Measurements from ENCODE around the gene LDLRAP1.

DNA sequence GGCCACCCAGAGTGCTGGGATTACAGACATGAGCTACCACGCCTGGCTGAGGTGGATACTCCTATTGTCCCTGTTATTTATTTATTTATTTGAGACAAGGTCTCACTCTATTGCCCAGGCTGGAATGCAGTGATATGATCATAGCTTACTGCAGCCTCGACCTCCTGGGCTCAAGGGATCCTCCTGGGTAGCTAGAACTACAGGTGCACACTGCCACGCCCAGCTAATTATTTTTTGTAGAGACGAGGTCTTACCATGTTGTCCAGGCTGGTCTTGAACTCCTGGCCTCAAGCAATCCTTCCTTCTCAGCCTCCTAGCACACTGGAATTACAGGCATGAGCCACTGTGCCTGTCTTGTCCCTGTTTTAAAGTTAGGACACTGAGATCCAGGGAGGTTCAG lies 5.2 kb downstream of the LDLRAP1 start:
- TF ChIP-seq EZH2 (IDR thresholded peaks at IDR 0.05; ENCODE audit: low read depth, unreplicated experiment) (no peak), CTCF (conservative IDR thresholded peaks at IDR 0.05; ENCODE audit: low read depth in 2 of 2) (no peak), POLR2AphosphoS5 (IDR thresholded peaks at IDR 0.05; ENCODE audit: low read depth) (no peak), ZNF114 (CRISPR knock-in tag; IDR thresholded peaks at IDR 0.05) (no peak), REST (IDR thresholded peaks at IDR 0.05; ENCODE audit: unreplicated experiment) (no peak), JUNB (IDR thresholded peaks at IDR 0.05; ENCODE audit: unreplicated experiment) (no peak), CREB1 (CRISPR knock-in tag; IDR thresholded peaks at IDR 0.05; ENCODE audit: low read depth) (no peak), ZNF331 (CRISPR knock-in tag; IDR thresholded peaks at IDR 0.05; ENCODE audit: low read depth) (no peak), EZH2phosphoT487 (IDR thresholded peaks at IDR 0.05; ENCODE audit: unreplicated experiment) (no peak), STAT1 (IDR thresholded peaks at IDR 0.05; ENCODE audit: unreplicated experiment) (no peak), ETS1 (IDR thresholded peaks at IDR 0.05) (no peak)
- TF ChIP-seq, protein P1, sequence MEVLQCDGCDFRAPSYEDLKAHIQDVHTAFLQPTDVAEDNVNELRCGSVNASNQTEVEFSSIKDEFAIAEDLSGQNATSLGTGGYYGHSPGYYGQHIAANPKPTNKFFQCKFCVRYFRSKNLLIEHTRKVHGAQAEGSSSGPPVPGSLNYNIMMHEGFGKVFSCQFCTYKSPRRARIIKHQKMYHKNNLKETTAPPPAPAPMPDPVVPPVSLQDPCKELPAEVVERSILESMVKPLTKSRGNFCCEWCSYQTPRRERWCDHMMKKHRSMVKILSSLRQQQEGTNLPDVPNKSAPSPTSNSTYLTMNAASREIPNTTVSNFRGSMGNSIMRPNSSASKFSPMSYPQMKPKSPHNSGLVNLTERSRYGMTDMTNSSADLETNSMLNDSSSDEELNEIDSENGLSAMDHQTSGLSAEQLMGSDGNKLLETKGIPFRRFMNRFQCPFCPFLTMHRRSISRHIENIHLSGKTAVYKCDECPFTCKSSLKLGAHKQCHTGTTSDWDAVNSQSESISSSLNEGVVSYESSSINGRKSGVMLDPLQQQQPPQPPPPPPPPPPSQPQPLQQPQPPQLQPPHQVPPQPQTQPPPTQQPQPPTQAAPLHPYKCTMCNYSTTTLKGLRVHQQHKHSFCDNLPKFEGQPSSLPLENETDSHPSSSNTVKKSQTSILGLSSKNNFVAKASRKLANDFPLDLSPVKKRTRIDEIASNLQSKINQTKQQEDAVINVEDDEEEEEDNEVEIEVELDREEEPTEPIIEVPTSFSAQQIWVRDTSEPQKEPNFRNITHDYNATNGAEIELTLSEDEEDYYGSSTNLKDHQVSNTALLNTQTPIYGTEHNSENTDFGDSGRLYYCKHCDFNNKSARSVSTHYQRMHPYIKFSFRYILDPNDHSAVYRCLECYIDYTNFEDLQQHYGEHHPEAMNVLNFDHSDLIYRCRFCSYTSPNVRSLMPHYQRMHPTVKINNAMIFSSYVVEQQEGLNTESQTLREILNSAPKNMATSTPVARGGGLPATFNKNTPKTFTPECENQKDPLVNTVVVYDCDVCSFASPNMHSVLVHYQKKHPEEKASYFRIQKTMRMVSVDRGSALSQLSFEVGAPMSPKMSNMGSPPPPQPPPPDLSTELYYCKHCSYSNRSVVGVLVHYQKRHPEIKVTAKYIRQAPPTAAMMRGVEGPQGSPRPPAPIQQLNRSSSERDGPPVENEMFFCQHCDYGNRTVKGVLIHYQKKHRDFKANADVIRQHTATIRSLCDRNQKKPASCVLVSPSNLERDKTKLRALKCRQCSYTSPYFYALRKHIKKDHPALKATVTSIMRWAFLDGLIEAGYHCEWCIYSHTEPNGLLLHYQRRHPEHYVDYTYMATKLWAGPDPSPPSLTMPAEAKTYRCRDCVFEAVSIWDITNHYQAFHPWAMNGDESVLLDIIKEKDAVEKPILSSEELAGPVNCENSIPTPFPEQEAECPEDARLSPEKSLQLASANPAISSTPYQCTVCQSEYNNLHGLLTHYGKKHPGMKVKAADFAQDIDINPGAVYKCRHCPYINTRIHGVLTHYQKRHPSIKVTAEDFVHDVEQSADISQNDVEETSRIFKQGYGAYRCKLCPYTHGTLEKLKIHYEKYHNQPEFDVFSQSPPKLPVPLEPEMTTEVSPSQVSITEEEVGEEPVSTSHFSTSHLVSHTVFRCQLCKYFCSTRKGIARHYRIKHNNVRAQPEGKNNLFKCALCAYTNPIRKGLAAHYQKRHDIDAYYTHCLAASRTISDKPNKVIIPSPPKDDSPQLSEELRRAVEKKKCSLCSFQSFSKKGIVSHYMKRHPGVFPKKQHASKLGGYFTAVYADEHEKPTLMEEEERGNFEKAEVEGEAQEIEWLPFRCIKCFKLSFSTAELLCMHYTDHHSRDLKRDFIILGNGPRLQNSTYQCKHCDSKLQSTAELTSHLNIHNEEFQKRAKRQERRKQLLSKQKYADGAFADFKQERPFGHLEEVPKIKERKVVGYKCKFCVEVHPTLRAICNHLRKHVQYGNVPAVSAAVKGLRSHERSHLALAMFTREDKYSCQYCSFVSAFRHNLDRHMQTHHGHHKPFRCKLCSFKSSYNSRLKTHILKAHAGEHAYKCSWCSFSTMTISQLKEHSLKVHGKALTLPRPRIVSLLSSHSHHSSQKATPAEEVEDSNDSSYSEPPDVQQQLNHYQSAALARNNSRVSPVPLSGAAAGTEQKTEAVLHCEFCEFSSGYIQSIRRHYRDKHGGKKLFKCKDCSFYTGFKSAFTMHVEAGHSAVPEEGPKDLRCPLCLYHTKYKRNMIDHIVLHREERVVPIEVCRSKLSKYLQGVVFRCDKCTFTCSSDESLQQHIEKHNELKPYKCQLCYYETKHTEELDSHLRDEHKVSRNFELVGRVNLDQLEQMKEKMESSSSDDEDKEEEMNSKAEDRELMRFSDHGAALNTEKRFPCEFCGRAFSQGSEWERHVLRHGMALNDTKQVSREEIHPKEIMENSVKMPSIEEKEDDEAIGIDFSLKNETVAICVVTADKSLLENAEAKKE (CRISPR knock-in tag; IDR thresholded peaks at IDR 0.05): no peak

Data from GM23338 (cell line).